ENCODE measurements around the gene VKORC1.
"Not testable (repeated sequence)": the region's sequence is repeated elsewhere in the genome, so short reads cannot be mapped to it uniquely, and the experiment has no call there.

The VKORC1 gene

GRCh38 chr16:31094424-31095120 lies at the start of gene VKORC1:
TSS of gene VKORC1 (minus strand) at chr16:31094797. CDS start at chr16:31094729, 68 bp downstream.
- DNase-seq: peak; percentile 97

GRCh38 chr16:31143694-31144148 lies 49.1 kb upstream of the VKORC1 start:
- no peak for DNase-seq

DNA sequence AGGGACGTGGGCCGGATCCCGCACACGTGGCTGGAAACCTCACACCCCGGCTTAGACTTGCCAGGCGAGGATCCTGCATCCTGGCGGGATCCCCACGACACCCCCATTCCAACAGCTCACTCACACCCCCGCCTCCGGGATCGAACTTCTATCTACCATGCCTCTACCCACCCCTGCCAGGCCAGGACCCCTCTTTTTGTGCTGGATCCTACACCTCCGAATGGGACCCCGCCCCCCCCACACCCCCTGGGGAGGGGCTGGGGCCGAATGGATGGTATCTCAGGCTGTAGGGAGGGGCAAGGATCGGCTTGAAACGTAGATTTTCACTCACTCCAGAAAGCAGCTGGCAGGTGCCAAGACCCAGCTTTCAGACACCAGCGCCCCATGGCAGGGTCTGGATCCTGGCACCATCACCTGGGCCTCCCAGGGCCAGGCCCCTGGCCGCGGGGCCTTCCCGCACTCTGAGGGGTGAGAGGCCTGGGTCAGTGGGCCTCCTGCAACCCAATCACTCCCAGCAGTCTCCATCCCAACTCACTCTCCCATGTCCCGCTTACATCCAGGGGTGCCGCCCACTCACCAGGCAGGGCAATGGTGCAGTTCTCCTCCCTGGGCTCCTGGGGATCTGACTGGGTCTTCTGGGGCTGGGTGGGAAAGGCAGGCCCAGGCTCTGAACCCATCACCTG lies 48.6 kb upstream of the VKORC1 start:
- DNase-seq: no peak

DNA sequence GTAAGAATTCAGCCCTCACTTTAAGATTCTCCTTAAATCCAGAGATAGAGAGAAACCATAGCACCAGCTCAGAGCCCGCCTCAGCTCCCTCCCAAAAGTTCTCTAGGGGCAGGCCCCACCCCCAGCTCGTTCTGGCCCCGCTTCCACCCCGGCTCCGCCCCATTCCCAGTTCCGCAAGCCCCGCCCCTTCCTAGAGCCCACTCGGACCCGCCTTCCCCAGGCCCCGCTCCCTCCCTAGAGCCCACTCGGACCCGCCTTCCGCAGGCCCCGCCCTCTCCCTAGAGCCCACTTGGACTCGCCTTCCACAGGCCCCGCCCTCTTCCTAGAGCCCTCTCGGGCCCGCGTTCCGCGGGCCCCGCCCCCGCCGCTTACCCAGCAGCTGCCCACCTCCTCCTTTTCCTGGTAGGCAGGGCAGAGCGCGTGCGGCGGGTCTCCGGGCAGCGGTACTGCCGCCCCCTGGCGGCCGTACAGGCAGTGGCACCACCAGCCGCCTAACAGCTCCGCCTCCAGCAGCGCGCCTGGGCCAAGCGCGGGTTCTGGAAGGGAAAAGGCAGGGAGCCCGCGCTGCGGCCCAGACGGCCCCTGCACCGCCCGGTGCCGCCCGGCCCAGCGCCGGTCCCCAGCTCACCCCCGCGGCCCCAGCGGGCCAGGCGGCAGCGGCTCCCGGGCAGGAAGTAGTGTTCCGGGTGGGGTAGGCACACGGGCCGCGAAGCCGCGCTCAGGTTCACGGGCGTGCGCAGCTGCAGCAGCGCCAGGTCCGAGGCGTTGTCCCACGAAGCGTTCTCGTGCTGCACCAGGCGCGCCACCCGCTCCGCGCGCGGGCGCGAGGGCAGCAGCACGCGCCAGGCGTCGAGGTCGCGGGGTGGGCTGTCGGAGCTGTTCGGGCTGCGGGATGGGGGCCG lies 47.8 kb upstream of the VKORC1 start:
- DNase-seq: peak; percentile 98

- peak; percentile 58 for DNase-seq
Observed at GRCh38 chr16:31141489-31142108, 47.0 kb upstream of the VKORC1 start.

- DNase-seq: not testable (repeated sequence)
Observed at GRCh38 chr16:31141071-31141469, 46.5 kb upstream of the VKORC1 start.

- DNase-seq: no peak
Observed at GRCh38 chr16:31138621-31139578, 44.3 kb upstream of the VKORC1 start.

DNA sequence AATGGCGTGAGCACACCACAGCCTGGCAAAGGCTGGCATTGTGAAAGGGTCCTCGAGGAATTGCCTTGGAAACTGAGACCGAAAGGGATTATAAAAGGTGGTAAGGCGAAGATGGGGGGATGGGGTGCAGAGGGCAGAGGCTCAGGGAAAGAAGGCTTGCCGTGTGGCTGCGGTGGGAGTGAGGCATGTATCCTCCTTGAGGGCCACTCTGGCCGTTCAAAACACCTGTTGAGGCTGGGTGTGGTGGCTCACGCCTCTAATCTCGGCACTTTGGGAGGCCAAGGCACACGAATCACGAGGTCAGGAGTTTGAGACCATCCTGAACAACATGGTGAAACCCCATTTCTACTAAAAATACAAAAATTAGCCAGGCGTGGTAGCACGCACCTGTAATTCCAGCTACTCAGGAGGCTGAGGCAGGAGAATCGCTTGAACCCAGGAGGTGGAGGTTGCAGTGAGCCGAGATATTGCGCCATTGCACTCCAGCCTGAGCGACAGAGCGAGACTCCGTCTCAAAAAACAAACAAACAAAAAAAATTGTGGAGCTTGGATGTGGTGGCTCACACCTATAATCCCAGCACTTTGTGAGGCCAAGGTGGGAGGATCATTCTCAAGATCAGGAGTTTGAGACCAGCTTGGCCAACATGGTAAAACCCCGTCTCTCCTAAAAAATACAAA lies 42.4 kb upstream of the VKORC1 start:
- DNase-seq: not testable (repeated sequence)

DNA sequence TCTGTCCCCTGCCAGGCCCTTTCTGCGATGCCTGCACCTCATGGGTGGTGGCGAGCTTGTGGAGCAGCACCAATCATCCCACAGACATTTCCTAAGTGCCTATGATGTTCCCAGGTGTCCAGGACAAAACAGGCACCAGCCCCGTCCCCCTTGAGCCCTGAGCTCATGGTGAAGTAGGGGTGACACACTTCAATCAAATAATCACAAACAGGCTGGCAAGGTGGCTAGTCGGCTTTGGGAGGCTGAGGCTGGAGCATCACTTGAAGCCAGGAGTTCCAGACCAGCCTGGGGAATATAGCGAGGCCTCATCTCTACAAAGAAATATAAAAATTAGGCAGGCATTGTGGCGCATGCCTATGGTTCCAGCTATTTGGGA lies 41.7 kb upstream of the VKORC1 start:
- no peak for DNase-seq

GRCh38 chr16:31135535-31136286 lies 41.1 kb upstream of the VKORC1 start, which contains the start of gene PRSS8:
TSS of gene PRSS8 (minus strand) at chr16:31135727. CDS start at chr16:31135498, 229 bp downstream.
- no peak for DNase-seq

DNA sequence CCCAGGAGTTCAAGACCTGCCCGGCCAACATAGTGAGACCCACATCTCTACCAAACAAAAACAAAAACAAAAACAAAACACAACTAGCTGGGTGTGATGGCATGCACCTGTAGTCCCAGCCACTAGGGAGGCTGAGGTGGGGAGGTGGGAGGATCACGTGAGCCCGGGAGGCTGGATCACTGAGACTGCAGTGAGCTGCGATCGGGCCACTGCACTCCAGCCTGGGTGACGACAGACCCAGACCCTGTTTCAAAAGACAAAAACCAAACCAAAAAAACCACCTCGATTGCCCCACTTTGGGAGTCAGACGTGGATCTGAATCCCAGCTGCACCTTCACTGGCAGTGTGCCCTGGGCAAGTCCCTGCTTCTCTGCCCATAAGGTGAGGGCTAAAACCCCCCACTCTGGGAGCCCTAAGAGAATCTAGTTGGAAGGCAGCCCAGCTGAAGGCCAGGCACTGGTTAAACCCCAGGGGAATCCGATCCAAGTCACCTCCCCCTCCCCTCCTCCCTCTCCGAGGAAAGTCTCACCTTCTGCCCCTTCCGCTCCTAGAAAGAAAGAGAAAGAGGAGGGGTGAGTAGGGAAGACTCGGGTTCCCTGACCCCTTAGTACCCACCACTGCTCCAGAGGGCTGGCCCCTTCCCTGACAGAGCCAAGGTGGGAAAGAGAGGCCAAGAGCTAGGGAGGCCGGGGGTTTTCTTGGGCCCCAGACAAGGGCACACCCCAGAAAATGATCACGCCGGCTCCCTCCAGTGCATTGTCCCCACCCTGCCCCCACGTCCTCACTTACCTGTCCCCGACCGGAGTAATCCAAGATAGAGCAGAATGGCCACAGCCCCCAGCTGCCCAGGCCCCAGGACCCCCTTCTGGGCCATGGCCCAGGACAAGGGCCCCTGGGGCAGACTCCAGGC lies 40.3 kb upstream of the VKORC1 start:
- no peak for DNase-seq

DNA sequence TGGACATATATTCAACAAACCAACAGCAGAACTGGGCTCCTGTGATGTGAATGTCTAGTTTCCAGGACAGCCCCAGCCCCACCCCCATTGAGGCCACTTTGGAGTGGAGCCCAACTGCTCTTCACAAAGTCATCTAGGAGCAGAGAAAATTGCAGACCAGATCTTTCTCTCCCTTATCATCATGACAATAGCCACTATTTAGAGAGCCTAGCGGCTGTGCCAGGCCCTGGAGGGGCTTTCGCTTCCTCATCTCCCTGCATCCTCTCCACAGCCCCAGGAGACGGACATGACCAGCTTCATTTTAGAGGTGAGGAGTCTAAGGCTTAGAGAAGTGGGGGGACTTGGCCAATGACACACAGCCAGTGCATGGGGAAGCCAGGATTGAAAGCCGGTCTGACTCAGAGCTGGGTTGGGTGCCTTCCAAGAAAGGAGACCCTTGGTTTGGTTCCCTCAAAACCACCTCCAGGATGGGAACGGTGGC lies 39.5 kb upstream of the VKORC1 start:
- no peak for DNase-seq

DNA sequence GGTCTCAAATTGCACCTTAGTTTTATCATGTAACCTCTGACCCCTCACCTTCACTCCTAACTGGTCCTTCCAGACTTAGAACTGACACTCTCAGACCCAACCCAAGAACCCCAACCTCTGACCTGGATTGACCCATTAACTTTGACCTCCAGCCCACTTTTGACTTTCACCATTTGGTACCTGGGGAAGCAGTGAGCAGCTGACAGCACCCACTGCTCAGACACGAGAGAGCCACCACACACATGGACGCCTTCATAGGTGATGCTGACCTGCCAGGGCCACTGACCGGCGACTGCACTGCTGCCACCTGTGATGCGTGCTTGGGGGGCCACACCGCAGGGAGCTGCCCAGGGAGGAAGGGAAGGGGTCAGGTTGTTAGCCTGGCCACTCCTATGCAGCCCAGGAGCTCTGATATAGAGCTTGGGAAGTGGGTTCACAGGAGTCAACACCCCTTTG lies 38.5 kb upstream of the VKORC1 start:
- DNase-seq: no peak

- DNase-seq: no peak
Observed at GRCh38 chr16:31132303-31132979, 37.8 kb upstream of the VKORC1 start.

DNA sequence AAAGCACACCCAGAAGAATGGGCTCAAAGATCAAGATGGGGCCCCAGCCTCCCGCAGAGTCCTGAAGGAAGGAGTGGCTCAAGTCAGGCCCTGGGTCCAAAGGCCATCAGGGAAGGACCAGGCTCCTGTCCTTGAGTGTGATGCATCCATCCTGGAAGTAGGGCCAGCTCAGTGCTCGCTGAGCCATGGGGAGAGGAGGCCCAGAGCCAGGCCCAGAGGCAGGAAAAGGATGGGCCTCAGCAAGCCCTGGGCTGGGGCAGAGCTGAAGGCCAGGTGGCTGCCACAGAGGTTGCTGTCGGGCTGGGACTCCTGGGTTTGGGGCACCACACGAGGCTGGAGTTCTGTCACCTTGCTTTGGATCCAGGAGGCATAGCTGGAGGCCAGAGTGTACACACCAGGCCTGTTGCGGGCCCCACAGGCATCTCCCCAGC lies 37.3 kb upstream of the VKORC1 start:
- DNase-seq: no peak

DNA sequence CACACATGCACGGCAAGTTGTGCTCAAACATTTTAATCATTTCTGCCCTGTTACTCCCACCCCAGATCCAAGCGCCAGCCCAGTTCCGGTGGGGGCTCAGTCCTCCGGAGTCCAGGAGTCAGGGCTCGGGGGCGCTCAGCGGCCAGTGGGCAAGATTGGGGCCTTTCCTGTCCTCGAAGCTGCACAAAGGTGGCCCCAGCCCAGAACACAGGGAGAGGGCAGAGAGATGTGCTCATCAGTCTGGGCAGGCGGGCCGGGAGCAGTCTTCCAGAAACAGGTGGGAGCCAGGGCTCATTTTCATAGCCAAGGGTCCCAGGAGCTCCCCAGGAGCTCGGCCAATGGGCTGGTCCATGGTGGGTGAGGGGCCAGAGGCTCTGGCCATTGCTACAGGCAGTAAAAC lies 36.8 kb upstream of the VKORC1 start:
- DNase-seq: no peak

- DNase-seq: no peak
Observed at GRCh38 chr16:31130899-31131298, 36.3 kb upstream of the VKORC1 start.

DNA sequence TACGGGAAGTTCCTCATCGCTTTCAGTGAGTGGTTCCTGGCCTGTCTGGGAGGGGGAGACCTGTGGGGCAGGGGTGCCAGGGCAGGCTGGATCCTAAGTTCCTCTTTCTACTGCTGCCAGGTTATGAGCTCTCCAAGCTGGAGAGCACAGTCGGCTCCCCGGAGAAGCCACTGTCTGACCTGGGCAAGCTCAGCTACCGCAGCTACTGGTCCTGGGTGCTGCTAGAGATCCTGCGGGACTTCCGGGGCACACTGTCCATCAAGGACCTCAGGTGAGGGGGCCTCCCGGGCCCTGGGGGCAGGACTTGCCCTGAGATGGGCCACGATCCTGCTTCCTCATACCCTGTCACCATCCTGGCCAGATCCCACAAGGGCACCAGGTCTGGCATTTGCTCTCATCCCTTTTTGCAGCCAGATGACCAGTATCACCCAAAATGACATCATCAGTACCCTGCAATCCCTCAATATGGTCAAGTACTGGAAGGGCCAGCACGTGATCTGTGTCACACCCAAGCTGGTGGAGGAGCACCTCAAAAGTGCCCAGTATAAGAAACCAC lies 35.8 kb upstream of the VKORC1 start:
- DNase-seq: no peak

All from SHP77 treated with DMSO at 0.1 percent for 48 hours (cell line).